Measurements from ENCODE around the gene RNU11. TPM values are rescaled to one million over a fixed set of nuclear protein-coding genes. Genes with fewer than 3 reads are reported as not detected.
"Not testable (repeated sequence)": the region's sequence is repeated elsewhere in the genome, so short reads cannot be mapped to it uniquely, and the experiment has no call there.

The RNU11 gene
- total RNA-seq, 8 experiments from 2014 or later = not detected

DNA sequence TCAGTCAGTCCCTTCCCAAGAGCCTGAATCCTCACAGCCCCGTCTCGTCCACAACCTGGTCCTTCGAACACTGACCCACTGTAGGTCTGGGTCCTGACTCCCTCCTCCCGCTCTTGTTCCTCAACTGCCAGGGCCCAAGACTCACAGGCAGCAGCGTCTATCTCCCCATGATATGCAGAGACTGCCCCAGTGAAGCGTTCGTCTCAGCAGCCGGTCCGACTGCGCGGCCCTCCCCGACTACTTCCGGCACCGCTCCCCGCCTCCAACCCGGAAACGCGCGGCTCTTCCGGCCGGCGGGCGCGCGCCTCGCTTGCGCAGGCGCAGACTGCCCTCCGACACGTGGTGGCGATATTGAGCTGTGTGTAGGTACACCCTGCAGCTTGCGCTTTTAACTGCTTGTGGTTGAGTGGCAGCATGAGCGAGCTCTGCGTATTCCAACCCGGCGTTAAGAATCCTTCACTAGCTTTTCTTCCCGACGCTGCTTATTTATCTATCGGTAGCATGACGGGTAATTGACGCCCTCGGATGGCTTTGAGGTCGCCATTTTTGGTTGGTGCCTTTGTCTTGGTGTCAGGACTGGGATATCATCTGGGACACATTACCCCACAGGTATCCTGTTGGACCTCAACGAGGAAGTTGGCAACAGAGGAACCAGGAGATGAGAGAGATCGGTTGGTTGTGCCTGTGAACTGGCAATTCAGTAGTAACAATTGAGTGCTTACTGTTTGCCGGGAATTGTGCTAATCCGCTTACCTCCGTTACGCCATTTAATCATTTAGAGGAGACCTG is 5.4 kb upstream of the RNU11 start, which contains the start of gene TAF12:
Gene TAF12, minus strand, starts transcription at position 221 of the 789 bp plus-strand sequence. CDS start 20,986 bp downstream, outside the sequence.
- in situ Hi-C loops (cut with MboI; ENCODE audit: low pct_unique_long_range_greater_than_20kb in 2 of 9, low sequenced_read_pairs in 9 of 9, unreplicated experiment in 9 of 9) = no loop called here
- ATAC-seq (replicated peaks in 6 of 8) = peak; percentile 85 to 94 (median 94)
- Histone ChIP-seq H3K4me3 (peak within 1 kb of the TSS; percentile 53 to 71 (median 67)), H3K4me1 (replicated peaks in 1 of 2) (peaks cover 26 to 33% of the 10 kb centered on the region in 2 donors), H3K27ac (peak within 1 kb of the TSS; percentile 89 to 91)
- 0 to 15% (median 2%) methylated on average over 1 to 43 of the region's 49 CpGs; no CpG with 5 or more reads in 2 of the 10 experiments for WGBS, 10 experiments

DNA sequence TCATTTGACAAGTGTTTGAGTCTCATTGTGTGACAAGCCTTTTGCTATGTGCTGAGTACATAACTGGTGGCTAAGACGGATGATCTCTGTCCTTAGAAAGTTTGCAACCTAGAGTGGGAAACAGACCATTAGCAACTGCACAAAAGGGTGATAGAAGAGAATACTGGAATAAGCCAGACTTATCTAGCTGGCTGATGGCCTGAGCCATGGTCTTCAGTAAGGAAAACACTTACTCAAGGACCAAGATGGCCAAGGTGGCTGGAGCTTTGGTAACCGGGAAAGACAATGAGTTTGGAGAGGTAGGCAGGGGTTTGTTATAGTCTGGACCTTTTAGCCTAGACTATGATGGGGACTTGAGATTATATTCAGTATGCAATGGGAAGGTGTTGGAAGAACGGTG is 3.9 kb upstream of the RNU11 start:
- H3K4me1 ChIP-seq (replicated peaks in 1 of 2) = peaks cover 32 to 39% of the 10 kb centered on the region in 2 donors
- ATAC-seq (replicated peaks in 6 of 8) = no peak
- H3K27ac ChIP-seq = peak overlapping the region in 1 of 2 donors; percentile 89
- WGBS, 10 experiments = 0 to 100% (median 88%) methylated on average over 1 to 3 of the region's 3 CpGs; no CpG with 5 or more reads in 2 of the 10 experiments
- in situ Hi-C loops (cut with MboI; ENCODE audit: low pct_unique_long_range_greater_than_20kb in 2 of 9, low sequenced_read_pairs in 9 of 9, unreplicated experiment in 9 of 9) = no loop called here
- H3K4me3 ChIP-seq = no peak overlapping the region

DNA sequence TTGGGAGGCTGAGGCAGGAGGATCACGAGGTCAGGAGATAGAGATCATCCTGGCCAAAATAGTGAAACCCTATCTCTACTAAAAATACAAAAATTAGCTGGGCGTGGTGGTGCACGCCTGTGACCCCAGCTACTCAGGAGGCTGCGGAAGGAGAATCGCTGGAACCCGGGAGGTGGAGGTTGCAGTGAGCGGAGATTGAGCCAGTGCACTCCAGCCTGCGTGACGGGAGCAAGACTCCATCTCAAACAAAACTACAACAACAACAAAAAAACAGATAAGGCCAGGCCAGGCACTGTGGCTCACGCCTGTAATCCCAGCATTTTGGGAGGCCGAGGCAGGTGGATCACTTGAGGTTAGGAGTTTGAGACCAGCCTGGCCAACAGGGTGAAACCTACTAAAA is 3.0 kb upstream of the RNU11 start:
- peaks cover 32 to 39% of the 10 kb centered on the region in 2 donors for H3K4me1 ChIP-seq (replicated peaks in 1 of 2)

DNA sequence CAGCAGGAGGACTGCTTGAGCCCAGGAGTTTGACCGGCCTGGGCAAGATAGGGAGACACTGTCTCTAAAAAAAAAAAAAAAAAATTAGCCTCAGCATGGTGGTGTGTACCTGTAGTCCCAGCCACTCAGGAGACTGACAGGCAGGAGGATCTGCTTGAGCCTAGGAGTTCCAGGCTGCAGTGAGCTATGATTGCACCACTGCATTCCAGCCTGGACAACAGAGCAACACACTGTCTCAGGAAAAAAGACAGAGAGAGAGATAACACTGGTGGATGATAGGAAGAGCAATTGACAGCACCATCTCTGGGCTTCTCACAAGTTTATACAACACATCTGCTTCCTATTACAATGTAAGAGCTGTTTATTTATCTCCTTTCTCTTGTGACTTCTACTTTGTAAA is 2.4 kb upstream of the RNU11 start:
- H3K4me3 ChIP-seq = no peak overlapping the region
- no peak for ATAC-seq (replicated peaks in 6 of 8)
- 67 to 100% (median 100%) methylated on average over 1 of the region's 1 CpG; no CpG with 5 or more reads in 5 of the 10 experiments for WGBS, 10 experiments
- in situ Hi-C loops (cut with MboI; ENCODE audit: low pct_unique_long_range_greater_than_20kb in 2 of 9, low sequenced_read_pairs in 9 of 9, unreplicated experiment in 9 of 9) = no loop called here
- no peak overlapping the region for H3K27ac ChIP-seq
- peaks cover 32 to 36% of the 10 kb centered on the region in 2 donors for H3K4me1 ChIP-seq (replicated peaks in 1 of 2)

More for the DNA sequence above, 3.0 kb upstream of the RNU11 start:
- H3K27ac ChIP-seq; H3K4me3 ChIP-seq; in situ Hi-C loops (cut with MboI; ENCODE audit: low pct_unique_long_range_greater_than_20kb in 2 of 9, low sequenced_read_pairs in 9 of 9, unreplicated experiment in 9 of 9); ATAC-seq (replicated peaks in 6 of 8): not testable (repeated sequence)
- 89 to 100% (median 94%) methylated on average over 1 to 11 of the region's 11 CpGs; no CpG with 5 or more reads in 3 of the 10 experiments for WGBS, 10 experiments

DNA sequence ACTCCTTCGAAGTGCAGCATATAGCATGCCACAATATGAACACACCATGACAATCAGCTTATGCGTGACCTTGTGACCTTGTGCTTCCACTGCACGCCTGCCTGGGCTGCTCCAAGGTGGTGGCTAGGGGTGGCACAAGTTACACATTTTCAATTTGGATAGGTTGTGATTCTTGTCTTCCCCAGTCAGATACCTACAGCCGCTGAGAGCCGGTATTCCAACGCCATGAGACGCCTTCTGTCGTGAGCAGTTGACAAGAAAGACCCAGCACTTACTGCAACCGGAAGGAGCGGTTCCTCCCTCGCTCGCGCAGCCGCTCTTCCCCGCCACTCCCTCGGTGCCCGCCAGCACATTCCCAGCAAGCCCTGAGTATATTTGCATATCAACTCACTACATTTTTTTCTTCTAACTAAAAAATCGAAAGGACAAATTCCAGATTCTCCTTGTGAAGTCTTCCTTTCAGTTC is 359 bp upstream of the RNU11 start:
- in situ Hi-C loops (cut with MboI; ENCODE audit: low pct_unique_long_range_greater_than_20kb in 2 of 9, low sequenced_read_pairs in 9 of 9, unreplicated experiment in 9 of 9) = no loop called here
- ATAC-seq (replicated peaks in 6 of 8) = peak; percentile 65 to 79 (median 72)
- H3K4me3 ChIP-seq = peak overlapping the region; percentile 31 to 47 (median 35)
- peak overlapping the region; percentile 99 for H3K27ac ChIP-seq
- peaks cover 24 to 26% of the 10 kb centered on the region in 2 donors for H3K4me1 ChIP-seq (replicated peaks in 1 of 2)
- 0 to 7% (median 2%) methylated on average over 2 to 18 of the region's 18 CpGs for whole genome bisulfite sequencing, 10 experiments

DNA sequence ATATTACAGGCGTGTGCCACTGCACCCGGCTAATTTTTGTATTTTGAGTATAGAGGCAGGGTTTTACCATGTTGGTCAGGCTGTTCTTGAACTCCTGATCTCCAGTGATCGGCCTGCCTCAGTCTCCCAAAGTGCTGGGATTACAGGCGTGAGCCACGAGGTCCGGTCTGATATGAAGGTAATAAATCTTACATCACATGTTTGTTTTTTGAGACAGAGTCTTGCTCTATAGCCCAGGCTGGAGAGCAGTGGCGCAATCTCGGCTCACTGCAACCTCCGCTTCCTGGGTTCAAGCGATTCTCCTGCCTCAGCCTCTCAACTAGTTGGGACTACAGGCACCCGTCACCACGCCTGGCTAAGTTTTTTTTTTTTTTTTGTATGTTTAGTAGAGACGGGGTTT is 4.7 kb downstream of the RNU11 start:
- H3K4me1 ChIP-seq (replicated peaks in 1 of 2); H3K4me3 ChIP-seq; in situ Hi-C loops (cut with MboI; ENCODE audit: low pct_unique_long_range_greater_than_20kb in 2 of 9, low sequenced_read_pairs in 9 of 9, unreplicated experiment in 9 of 9); H3K27ac ChIP-seq; ATAC-seq (replicated peaks in 6 of 8): not testable (repeated sequence)
- WGBS, 10 experiments = 70 to 100% (median 91%) methylated on average over 2 to 13 of the region's 13 CpGs; no CpG with 5 or more reads in 4 of the 10 experiments

DNA sequence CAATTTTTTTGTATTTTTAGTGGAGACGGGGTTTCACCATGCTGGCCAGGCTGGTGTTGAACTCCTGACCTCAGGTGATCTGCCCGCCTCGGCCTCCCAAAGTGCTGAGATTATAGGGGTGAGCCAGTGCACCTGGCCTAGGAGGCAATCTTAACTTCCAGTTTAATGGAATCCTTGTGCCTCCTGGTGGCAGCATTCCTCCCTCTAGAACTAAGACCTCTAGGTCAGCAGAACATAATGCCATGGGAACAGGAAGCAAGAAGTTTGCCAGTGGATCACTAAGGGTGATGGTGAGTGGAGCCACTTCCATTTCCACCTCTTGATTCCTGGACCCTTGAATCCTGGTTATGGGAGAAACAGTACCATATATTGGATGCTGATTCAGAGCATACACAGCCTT is 5.5 kb downstream of the RNU11 start:
- H3K4me1 ChIP-seq (replicated peaks in 1 of 2); in situ Hi-C loops (cut with MboI; ENCODE audit: low pct_unique_long_range_greater_than_20kb in 2 of 9, low sequenced_read_pairs in 9 of 9, unreplicated experiment in 9 of 9); H3K27ac ChIP-seq; ATAC-seq (replicated peaks in 6 of 8); H3K4me3 ChIP-seq: not testable (repeated sequence)
- WGBS, 10 experiments = 30 to 86% (median 78%) methylated on average over 2 to 3 of the region's 3 CpGs; no CpG with 5 or more reads in 4 of the 10 experiments

DNA sequence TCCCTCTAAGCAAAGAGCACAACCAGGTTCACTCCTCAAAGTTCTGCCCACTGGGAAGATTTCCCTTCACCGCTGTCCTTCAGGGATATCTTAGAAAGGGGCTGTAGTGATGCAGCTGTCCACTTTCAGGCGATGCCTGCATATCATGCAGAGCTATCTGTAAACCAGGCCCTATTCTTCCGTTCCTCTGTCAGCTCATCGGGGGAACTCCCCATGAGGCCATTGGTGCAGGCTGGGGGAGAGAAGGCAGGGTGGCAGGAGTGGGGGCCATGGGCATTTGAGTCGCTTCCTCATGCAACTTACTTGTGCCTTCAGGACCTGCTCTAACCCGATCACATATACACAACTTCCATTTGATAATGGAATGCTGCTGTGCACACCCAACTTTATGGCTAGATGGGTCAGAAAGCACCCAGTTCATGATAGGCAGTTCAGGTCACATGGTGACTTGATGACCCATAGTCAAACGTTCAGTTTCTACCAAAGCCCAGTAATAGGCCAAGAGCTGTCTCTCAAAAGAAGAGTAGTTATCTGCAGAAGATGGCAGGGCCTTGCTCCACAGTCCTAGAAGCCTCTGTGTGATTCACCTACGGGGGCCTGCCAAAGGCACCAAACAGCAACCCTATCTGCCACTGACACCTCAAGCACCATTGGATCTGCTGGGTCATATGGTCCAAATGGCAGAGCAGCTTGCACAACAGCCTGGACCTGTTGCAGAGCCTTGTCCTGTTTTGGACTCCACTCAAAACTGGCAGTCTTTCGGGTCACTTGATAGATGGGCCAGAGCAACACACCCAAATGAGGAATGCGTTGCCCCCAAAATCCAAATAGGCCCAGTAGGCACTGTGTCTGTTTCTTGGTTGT is 7.3 kb downstream of the RNU11 start:
- H3K4me3 ChIP-seq; in situ Hi-C loops (cut with MboI; ENCODE audit: low pct_unique_long_range_greater_than_20kb in 2 of 9, low sequenced_read_pairs in 9 of 9, unreplicated experiment in 9 of 9); H3K27ac ChIP-seq; H3K4me1 ChIP-seq (replicated peaks in 1 of 2); ATAC-seq (replicated peaks in 6 of 8): not testable (repeated sequence)
- 40 to 100% (median 82%) methylated on average over 1 to 8 of the region's 10 CpGs; no CpG with 5 or more reads in 2 of the 10 experiments for WGBS, 10 experiments

DNA sequence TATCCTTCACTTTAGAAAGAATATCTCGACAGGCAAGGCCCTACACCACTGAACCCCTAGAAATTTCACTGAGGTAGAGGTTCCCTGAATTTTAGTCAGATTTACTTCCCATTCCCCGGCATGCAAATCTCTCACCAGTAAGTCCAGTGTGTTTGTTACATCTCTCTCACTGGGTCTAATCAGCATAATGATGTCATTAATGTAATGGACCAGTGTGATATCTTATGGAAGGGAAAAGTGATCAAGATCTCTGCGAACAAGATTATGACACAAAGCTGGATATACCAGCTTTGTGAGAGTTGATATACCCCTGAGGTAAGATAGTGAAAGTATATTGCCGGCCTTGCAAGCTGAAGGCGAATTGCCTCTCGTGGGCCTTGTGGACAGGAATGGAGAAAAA is 7.9 kb downstream of the RNU11 start:
- in situ Hi-C loops (cut with MboI; ENCODE audit: low pct_unique_long_range_greater_than_20kb in 2 of 9, low sequenced_read_pairs in 9 of 9, unreplicated experiment in 9 of 9) = no loop called here
- WGBS, 10 experiments = 48 to 100% (median 86%) methylated on average over 1 to 6 of the region's 6 CpGs; no CpG with 5 or more reads in 1 of the 10 experiments
- Histone ChIP-seq H3K4me1 (replicated peaks in 1 of 2) (no peaks in the 10 kb centered on the region), H3K4me3 (no peak overlapping the region), H3K27ac (no peak overlapping the region)
- ATAC-seq (replicated peaks in 6 of 8) = peak in 1 of 8 experiments; percentile 20

DNA sequence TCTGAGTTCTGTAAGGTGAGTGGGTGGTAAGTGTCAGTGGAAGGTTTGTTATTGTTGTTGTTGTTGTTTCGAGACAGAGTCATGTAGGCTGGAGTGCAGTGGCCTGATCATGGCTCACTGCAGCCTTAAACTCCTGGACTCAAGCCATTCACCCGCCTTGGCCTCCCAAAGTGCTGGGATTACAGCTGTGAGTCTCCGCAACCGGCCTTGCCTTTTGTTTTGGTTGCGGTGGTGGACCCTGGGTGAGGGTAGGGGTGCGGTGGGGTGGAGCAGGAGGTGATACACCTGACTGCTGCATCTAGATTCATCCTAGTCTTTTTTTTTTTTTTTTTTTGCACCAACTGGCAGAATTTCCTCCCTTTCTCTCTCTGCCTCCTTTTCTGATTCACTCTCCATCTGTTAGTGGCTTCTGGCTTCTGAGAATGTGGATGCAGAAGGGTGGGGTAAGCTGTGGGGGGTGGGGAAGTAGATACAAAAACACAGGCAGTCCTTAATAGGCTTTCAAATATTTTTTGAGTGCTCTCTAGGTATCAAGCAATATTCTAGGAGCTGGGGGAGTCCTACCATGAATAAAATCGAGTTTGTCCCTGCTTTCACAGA is 15.6 kb downstream of the RNU11 start:
- ATAC-seq (replicated peaks in 6 of 8) = peak in 1 of 8 experiments; percentile 8
- in situ Hi-C loops (cut with MboI; ENCODE audit: low pct_unique_long_range_greater_than_20kb in 2 of 9, low sequenced_read_pairs in 9 of 9, unreplicated experiment in 9 of 9) = no loop called here
- WGBS, 10 experiments = 17 to 80% (median 50%) methylated on average over 1 to 5 of the region's 7 CpGs; no CpG with 5 or more reads in 2 of the 10 experiments
- Histone ChIP-seq H3K4me3 (no peak overlapping the region), H3K4me1 (replicated peaks in 1 of 2) (peaks cover 8% of the 10 kb centered on the region in 2 donors), H3K27ac (no peak overlapping the region)

DNA sequence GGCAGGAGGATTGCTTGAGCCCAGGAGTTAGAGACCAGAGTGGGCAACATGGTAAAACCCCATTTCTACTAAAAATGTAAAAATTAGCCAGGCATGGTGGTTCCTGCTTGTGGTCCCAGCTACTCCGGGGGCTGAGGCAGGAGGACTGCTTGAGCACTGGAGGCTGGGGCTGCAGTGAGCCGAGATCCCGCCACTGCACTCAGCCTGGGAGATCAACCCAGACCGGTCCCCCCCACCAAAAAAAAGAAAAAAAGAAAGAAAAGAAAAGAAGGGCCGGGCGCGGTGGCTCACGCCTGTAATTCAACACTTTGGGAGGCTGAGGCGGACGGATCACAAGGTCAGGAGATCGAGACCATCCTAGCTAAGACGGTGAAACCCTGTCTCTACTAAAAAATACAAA is 18.4 kb downstream of the RNU11 start:
- ATAC-seq (replicated peaks in 6 of 8) = no peak
- no peak overlapping the region for H3K4me3 ChIP-seq
- H3K4me1 ChIP-seq (replicated peaks in 1 of 2) = peaks cover 12 to 13% of the 10 kb centered on the region in 2 donors
- in situ Hi-C loops (cut with MboI; ENCODE audit: low pct_unique_long_range_greater_than_20kb in 2 of 9, low sequenced_read_pairs in 9 of 9, unreplicated experiment in 9 of 9) = no loop called here
- WGBS, 10 experiments = 83 to 100% (median 96%) methylated on average over 1 to 12 of the region's 12 CpGs; no CpG with 5 or more reads in 2 of the 10 experiments
- H3K27ac ChIP-seq = no peak overlapping the region

DNA sequence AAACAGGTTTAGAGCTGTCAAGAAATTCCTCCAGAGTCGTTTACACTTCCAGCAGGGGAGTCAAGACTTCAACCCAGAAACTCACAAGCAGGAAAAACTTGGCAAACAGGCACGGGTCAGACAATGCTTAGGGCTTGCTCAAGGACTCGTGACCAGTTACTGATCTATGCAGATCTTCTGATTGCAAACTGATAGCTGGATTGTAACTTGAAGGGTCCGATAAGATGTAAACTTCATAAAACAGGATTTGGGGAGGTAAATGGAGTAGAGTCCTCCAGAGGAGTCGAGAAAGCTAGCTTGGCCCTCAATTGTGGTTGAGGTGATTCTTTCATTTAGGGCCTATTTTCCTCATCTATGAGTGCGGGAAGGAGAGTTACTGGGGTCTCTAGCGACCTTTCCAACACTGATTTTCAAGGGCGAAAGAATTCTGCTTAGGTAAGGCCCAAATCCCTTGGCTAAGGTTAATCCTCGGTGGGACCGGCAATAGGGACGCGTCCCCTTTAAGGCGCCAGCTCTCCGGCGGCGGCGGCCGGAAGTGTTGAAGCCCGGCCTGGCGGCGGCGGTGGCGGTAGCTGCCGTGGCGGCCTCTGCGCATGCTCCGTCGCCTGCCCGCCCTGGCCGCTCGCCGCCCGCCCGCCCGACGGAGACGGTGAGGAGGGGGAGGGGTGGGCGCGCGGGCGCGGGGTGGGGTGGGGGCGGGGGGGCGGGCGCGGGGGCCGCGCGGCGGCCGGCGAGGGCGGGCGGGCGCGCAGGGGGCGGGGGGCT is 20.0 kb downstream of the RNU11 start, which contains the start of gene GMEB1:
Gene GMEB1, plus strand, starts transcription at position 594 of the 765 bp plus-strand sequence. CDS start 14,829 bp downstream, outside the sequence.
- Histone ChIP-seq H3K4me1 (replicated peaks in 1 of 2) (peaks cover 12 to 13% of the 10 kb centered on the region in 2 donors), H3K27ac (peak within 1 kb of the TSS; percentile 96 to 99), H3K4me3 (peak within 1 kb of the TSS; percentile 81 to 98 (median 95))
- WGBS, 10 experiments = 0 to 17% (median 5%) methylated on average over 1 to 16 of the region's 57 CpGs; no CpG with 5 or more reads in 2 of the 10 experiments
- in situ Hi-C loops (cut with MboI; ENCODE audit: low pct_unique_long_range_greater_than_20kb in 2 of 9, low sequenced_read_pairs in 9 of 9, unreplicated experiment in 9 of 9) = no loop called here
- ATAC-seq (replicated peaks in 6 of 8) = peak; percentile 73 to 85 (median 81)

Measured in motor neuron (in vitro differentiated cells).